GM13976 (cell line): Measurements from ENCODE around the gene NUDT14.

ENCODE experiments used
- DNase-seq: peaks from one replicate; pipeline ENCODE4 v3.0.0; 2012; ENCODE audit warnings: low spot score
- in situ Hi-C: fragments of 300-500 bp; cut with MboI; formaldehyde crosslinking; loops from one replicate; pipeline ENCODE4 v1.12.0; 2022; ENCODE audit warnings: low sequenced_read_pairs, mixed read lengths, inconsistent platforms; ENCODE audit not compliant: unreplicated experiment
- TF ChIP-seq, protein P1 (sequence below): IDR thresholded peaks from 2 replicates; pipeline ENCODE4 v1.5.1; 2012; ENCODE audit warnings: borderline replicate concordance, mild to moderate bottlenecking; ENCODE audit not compliant: insufficient read depth; ENCODE audit errors: extremely low read depth, missing control alignments, control extremely low read depth

The NUDT14 gene

GRCh38 chr14:105180592-105181548 is at the start of gene NUDT14:
NUDT14 (minus strand) TSS chr14:105181312; CDS start chr14:105181209, 103 bp downstream.
- TF ChIP-seq, protein P1, sequence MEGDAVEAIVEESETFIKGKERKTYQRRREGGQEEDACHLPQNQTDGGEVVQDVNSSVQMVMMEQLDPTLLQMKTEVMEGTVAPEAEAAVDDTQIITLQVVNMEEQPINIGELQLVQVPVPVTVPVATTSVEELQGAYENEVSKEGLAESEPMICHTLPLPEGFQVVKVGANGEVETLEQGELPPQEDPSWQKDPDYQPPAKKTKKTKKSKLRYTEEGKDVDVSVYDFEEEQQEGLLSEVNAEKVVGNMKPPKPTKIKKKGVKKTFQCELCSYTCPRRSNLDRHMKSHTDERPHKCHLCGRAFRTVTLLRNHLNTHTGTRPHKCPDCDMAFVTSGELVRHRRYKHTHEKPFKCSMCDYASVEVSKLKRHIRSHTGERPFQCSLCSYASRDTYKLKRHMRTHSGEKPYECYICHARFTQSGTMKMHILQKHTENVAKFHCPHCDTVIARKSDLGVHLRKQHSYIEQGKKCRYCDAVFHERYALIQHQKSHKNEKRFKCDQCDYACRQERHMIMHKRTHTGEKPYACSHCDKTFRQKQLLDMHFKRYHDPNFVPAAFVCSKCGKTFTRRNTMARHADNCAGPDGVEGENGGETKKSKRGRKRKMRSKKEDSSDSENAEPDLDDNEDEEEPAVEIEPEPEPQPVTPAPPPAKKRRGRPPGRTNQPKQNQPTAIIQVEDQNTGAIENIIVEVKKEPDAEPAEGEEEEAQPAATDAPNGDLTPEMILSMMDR: no peak
- peak; percentile 96 for DNase-seq
- in situ Hi-C loops: no loop called here

- TF ChIP-seq, protein P1: no peak
- no peak for DNase-seq
- in situ Hi-C loops: no loop called here
These were observed 48.1 kb upstream of the NUDT14 start for GRCh38 chr14:105229099-105229655.

- TF ChIP-seq, protein P1: no peak
- DNase-seq: no peak
- in situ Hi-C loops: no loop called here
These were observed 47.5 kb upstream of the NUDT14 start for GRCh38 chr14:105228562-105228961.

DNA sequence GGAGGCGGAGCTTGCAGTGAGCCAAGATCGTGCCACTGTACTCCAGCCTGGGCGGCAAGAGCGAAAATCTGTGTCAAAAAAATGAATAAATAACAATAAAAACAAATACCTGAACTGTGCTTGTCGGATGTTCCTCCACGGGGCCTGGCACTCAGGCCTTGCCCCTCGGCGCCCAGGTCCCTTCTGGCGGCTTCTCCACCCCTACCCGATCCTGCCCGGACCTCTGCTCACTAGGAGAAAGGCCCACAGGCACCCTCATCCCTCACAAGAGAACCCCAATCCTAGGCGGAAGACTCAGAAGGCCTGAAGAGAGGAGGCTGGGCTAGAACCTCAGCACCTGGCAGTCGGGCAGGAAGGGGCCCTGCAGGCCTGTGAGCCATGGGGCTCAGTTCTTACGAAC is 46.2 kb upstream of the NUDT14 start:
- in situ Hi-C loops: no loop called here
- DNase-seq: no peak
- TF ChIP-seq, protein P1: no peak

- no peak for DNase-seq
- TF ChIP-seq, protein P1: no peak
- in situ Hi-C loops: no loop called here
These were observed 45.1 kb upstream of the NUDT14 start for GRCh38 chr14:105226198-105226597.

DNA sequence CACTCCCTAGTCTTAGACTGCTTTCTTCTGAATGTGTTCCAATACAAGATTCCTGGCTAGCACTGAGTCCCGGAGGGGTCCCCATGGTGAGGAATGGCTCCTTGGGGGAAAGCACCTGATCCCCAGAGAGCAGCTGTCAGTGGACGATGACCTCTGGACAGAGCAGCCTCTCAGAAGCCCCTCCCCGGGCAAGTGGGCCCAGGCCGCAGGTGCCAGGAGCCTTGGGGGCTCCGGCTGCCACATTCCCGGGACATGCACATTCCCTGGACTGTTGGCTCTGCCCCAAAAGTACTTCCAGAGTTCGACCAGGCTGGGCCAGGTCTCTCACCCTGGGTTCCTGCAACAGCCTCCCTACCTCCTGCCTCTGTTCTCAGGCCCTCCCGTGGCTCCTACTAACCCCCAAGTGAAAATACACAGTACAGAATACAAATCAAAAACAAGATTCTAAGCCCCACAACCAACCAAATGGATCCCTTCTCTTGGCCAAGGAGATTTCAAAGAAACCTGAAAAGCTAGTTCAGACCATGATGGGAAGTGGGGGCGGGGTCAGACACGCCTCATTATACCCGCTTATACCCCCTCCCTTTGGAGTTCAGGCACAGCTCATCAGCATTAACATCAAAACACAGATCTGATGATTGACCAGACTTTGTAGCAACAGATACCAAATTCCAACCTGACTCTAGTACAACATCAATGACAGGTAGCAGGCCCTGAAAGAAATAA is 43.9 kb upstream of the NUDT14 start:
- in situ Hi-C loops: no loop called here

More for the DNA sequence above, 43.9 kb upstream of the NUDT14 start:
- TF ChIP-seq, protein P1: no peak
- DNase-seq: no peak
